Hepatocyte (in vitro differentiated cells): ENCODE data around the gene GALNT7. TPM values are rescaled to one million over a fixed set of nuclear protein-coding genes. Genes with fewer than 3 reads are reported as not detected.
A peak's percentile ranks its signal among the peaks of the same experiment; 100 is the strongest.

Experiments used
- DNase-seq: peaks from one replicate; pipeline ENCODE4 v3.0.0-alpha.2; 2016; ENCODE audit warnings: low spot score
- H2AFZ ChIP-seq: fragments of 200-600 bp; sonication (generic); 2 replicates; pipeline ENCODE4 v1.6.0; 2016; ENCODE audit warnings: antibody characterized with exemption, mild to moderate bottlenecking
- H3K27ac ChIP-seq: fragments of 200-600 bp; sonication (generic); 2 replicates; pipeline ENCODE4 v1.5.1; 2016; ENCODE audit warnings: mild to moderate bottlenecking
- H3K27me3 ChIP-seq: fragments of 200-600 bp; sonication (generic); 2 replicates; pipeline ENCODE4 v1.6.1; 2016
- H3K36me3 ChIP-seq: fragments of 200-600 bp; sonication (generic); replicated peaks from 2 replicates; pipeline ENCODE4 v1.5.1; 2016; ENCODE audit warnings: low read depth; ENCODE audit not compliant: insufficient read depth
- H3K4me1 ChIP-seq: fragments of 200-600 bp; sonication (generic); 2 replicates; pipeline ENCODE4 v1.5.1; 2016; ENCODE audit warnings: mild to moderate bottlenecking, moderate library complexity; ENCODE audit not compliant: insufficient read depth
- H3K4me2 ChIP-seq: fragments of 200-600 bp; sonication (generic); 2 replicates; pipeline ENCODE4 v1.6.0; 2016
- H3K4me3 ChIP-seq: fragments of 200-600 bp; sonication (generic); 2 replicates; pipeline ENCODE4 v1.5.1; 2016; ENCODE audit warnings: mild to moderate bottlenecking
- H3K79me2 ChIP-seq: fragments of 200-600 bp; sonication (generic); 2 replicates; pipeline ENCODE4 v1.6.0; 2017; ENCODE audit warnings: mild to moderate bottlenecking
- H3K9me2 ChIP-seq: fragments of 200-600 bp; sonication (generic); replicated peaks from 2 replicates; pipeline ENCODE4 v1.6.0; 2017; ENCODE audit warnings: mild to moderate bottlenecking; ENCODE audit not compliant: insufficient read depth
- H3K9me3 ChIP-seq: fragments of 200-600 bp; sonication (generic); 2 replicates; pipeline ENCODE4 v1.5.1; 2016; ENCODE audit warnings: low read depth, mild to moderate bottlenecking
- H4K20me1 ChIP-seq: fragments of 200-600 bp; sonication (generic); 2 replicates; pipeline ENCODE4 v1.6.0; 2016; ENCODE audit warnings: mild to moderate bottlenecking; ENCODE audit not compliant: insufficient read depth, poor library complexity, severe bottlenecking
- CTCF ChIP-seq: fragments of 200-600 bp; sonication (generic); IDR thresholded peaks from 2 replicates; pipeline ENCODE4 v1.5.1; 2016; ENCODE audit warnings: antibody characterized with exemption, mild to moderate bottlenecking; ENCODE audit not compliant: poor library complexity
- EZH2 ChIP-seq: fragments of 200-600 bp; sonication (generic); IDR thresholded peaks from 2 replicates; pipeline ENCODE4 v1.6.1; 2016; ENCODE audit warnings: antibody characterized with exemption, mild to moderate bottlenecking, borderline replicate concordance
- EZH2phosphoT487 ChIP-seq: fragments of 200-600 bp; sonication (generic); IDR thresholded peaks from one replicate; pipeline ENCODE4 v1.6.1; 2018; ENCODE audit warnings: antibody characterized with exemption, mild to moderate bottlenecking, low read depth, moderate library complexity; ENCODE audit not compliant: unreplicated experiment, severe bottlenecking
- WGBS: methylation state at CpG from one replicate; pipeline ENCODE4 v1.1.6; 2016; ENCODE audit warnings: low lambda C conversion rate; ENCODE audit errors: missing lambda C conversion rate; 5-methylcytosine and 5-hydroxymethylcytosine counted together
- polyA plus RNA-seq: library from polyadenylated mRNA; unstranded; fragments of >200 nt; fragmentation: Nextera tagmentation; extraction: Ambion mirVana; gene quantifications from 2 replicates; pipeline ENCODE4 v1.2.1, GENCODE V29; 2016
- total RNA-seq: library from RNA; depleted of rRNA; stranded (reverse); fragments of >200 nt; gene quantifications from 2 replicates; pipeline ENCODE4 v1.2.3, GENCODE V29; 2014

The GALNT7 gene
- total and polyA plus RNA-seq, 2 experiments from 2014 or later, result 23.7 to 44.6 TPM

GRCh38 chr4:173257732-173258717 is 89.4 kb downstream of the GALNT7 start:
- Histone ChIP-seq H3K9me2 (no peaks in the 10 kb centered on the region), H3K4me2 (no peak overlapping the region), H3K36me3 (no peaks in the 10 kb centered on the region), H3K79me2 (no peaks in the 10 kb centered on the region), H3K27me3 (no peaks in the 10 kb centered on the region), H4K20me1 (no peaks in the 10 kb centered on the region), H3K9me3 (no peaks in the 10 kb centered on the region), H3K4me3 (no peak overlapping the region), H3K27ac (no peak overlapping the region), H3K4me1 (no peaks in the 10 kb centered on the region), H2AFZ (no peak overlapping the region)
- 34% methylated on average over 4 of the region's 4 CpGs for WGBS
- DNase-seq, result peak; percentile 75
- no peak for TF ChIP-seq EZH2phosphoT487
- no peak for TF ChIP-seq EZH2
- TF ChIP-seq CTCF, result peak; percentile 87

- WGBS, result 92% methylated on average over 2 of the region's 2 CpGs
- H3K4me2 ChIP-seq, result no peak overlapping the region
- H4K20me1 ChIP-seq, result no peaks in the 10 kb centered on the region
- no peak overlapping the region for H2AFZ ChIP-seq
- H3K9me2 ChIP-seq, result no peaks in the 10 kb centered on the region
- DNase-seq, result no peak
- TF ChIP-seq EZH2phosphoT487 (no peak), EZH2 (no peak), CTCF (no peak)
- no peak overlapping the region for H3K27ac ChIP-seq
- no peaks in the 10 kb centered on the region for H3K36me3 ChIP-seq
- H3K27me3 ChIP-seq, result no peaks in the 10 kb centered on the region
- H3K79me2 ChIP-seq, result no peaks in the 10 kb centered on the region
- H3K4me3 ChIP-seq, result no peak overlapping the region
- no peaks in the 10 kb centered on the region for H3K4me1 ChIP-seq
- no peaks in the 10 kb centered on the region for H3K9me3 ChIP-seq
These were observed 90.3 kb downstream of the GALNT7 start for GRCh38 chr4:173258866-173259265.

- H3K9me3 ChIP-seq, result no peaks in the 10 kb centered on the region
- H3K36me3 ChIP-seq, result no peaks in the 10 kb centered on the region
- H2AFZ ChIP-seq, result no peak overlapping the region
- WGBS, result 89% methylated on average over 6 of the region's 6 CpGs
- H3K4me3 ChIP-seq, result no peak overlapping the region
- H3K4me1 ChIP-seq, result peaks cover 3% of the 10 kb centered on the region
- no peak for DNase-seq
- H3K4me2 ChIP-seq, result no peak overlapping the region
- no peaks in the 10 kb centered on the region for H3K9me2 ChIP-seq
- H4K20me1 ChIP-seq, result no peaks in the 10 kb centered on the region
- no peaks in the 10 kb centered on the region for H3K27me3 ChIP-seq
- H3K27ac ChIP-seq, result no peak overlapping the region
- no peaks in the 10 kb centered on the region for H3K79me2 ChIP-seq
- TF ChIP-seq CTCF (no peak), EZH2phosphoT487 (no peak), EZH2 (no peak)
These were observed 90.7 kb downstream of the GALNT7 start for GRCh38 chr4:173259310-173259709.
